ENCODE results near the gene KRTAP10-7. TPM values are rescaled to one million over a fixed set of nuclear protein-coding genes. Genes with fewer than 3 reads are reported as not detected.
A peak's percentile ranks its signal among the peaks of the same experiment; 100 is the strongest.
"Not testable (repeated sequence)": the region's sequence is repeated elsewhere in the genome, so short reads cannot be mapped to it uniquely, and the experiment has no call there.

Gene KRTAP10-7
- total RNA-seq, 4 donors from 2014 or later = not detected

DNA sequence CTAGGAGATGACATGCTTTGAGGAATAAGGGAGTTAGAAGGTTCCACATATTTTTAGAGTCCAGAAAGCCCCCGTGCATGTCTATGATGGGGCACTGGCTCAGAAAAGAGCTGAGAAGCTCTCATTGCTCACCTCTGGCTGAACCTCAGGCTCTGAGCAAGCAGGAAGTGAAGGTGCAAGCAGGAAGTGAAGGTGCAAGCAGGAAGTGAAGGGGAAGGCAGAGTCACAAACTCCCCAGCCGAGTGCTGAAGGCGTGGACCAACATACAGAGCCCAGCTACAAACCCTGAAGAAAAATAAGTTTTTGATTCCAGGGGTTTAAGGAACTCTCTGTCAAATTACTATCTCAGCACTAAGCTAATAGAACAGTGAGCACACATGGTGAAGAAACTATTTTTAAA is 18.5 kb downstream of the KRTAP10-7 start:
- TF ChIP-seq POLR2A (IDR thresholded peaks at IDR 0.05) = no peak
- TF ChIP-seq, protein P1, sequence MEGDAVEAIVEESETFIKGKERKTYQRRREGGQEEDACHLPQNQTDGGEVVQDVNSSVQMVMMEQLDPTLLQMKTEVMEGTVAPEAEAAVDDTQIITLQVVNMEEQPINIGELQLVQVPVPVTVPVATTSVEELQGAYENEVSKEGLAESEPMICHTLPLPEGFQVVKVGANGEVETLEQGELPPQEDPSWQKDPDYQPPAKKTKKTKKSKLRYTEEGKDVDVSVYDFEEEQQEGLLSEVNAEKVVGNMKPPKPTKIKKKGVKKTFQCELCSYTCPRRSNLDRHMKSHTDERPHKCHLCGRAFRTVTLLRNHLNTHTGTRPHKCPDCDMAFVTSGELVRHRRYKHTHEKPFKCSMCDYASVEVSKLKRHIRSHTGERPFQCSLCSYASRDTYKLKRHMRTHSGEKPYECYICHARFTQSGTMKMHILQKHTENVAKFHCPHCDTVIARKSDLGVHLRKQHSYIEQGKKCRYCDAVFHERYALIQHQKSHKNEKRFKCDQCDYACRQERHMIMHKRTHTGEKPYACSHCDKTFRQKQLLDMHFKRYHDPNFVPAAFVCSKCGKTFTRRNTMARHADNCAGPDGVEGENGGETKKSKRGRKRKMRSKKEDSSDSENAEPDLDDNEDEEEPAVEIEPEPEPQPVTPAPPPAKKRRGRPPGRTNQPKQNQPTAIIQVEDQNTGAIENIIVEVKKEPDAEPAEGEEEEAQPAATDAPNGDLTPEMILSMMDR (IDR thresholded peaks at IDR 0.05) = no peak
- DNase-seq = peak in 2 of 3 donors; percentile 52 to 71
- Histone ChIP-seq H3K27ac (peak overlapping the region; percentile 5 to 65 (median 44)), H3K4me3 (no peak overlapping the region), H3K36me3 (no peaks in the 10 kb centered on the region), H3K9me3 (peaks cover 0 to 8% (median 2%) of the 10 kb centered on the region in 4 donors), H3K27me3 (no peaks in the 10 kb centered on the region), H3K4me1 (no peaks in the 10 kb centered on the region)

DNA sequence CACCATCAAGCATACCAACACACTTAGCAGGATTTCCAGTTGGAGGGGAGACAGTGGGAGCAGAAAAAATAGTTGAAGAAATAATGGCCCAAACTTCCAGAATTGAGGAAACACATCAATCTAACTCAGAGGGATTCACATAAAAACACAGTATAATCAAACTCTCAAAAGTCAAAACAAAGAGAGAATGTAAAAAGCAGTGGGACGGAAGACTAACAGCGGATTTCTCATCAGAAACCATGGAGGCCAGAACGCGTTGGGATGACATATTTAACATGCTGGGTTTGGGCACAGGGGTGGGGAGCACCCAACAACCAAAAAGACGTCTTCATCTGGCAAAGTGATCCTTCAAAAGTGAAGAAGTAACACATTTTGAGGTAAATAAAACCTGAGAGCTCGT is 19.5 kb downstream of the KRTAP10-7 start:
- H3K27ac ChIP-seq = no peak overlapping the region
- H3K9me3 ChIP-seq = peaks cover 0 to 8% (median 2%) of the 10 kb centered on the region in 4 donors
- no peaks in the 10 kb centered on the region for H3K4me1 ChIP-seq
- H3K36me3 ChIP-seq = no peaks in the 10 kb centered on the region
- no peak overlapping the region for H3K4me3 ChIP-seq
- TF ChIP-seq, protein P1 (IDR thresholded peaks at IDR 0.05) = no peak
- no peak for TF ChIP-seq POLR2A (IDR thresholded peaks at IDR 0.05)
- no peaks in the 10 kb centered on the region for H3K27me3 ChIP-seq
- DNase-seq = no peak

DNA sequence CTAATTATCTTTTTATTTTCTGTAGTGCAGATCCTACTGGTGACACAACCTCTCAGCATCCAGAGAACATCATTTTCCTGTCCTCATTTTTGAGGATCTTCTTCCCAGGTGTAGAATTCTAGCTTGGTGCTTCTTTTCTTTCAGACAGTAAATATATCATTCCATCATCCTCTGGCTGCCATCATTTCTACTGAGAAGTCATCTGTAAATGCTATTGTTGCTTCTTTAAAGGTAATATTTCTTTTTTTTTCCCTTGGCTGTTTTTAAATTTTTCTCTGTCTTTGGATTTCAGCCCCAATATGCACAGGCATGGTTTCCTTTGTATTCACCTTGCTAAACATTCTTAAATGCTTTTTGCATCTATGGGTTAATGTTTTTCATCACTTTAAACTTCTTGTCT is 23.2 kb downstream of the KRTAP10-7 start:
- H3K27me3 ChIP-seq = no peaks in the 10 kb centered on the region
- no peaks in the 10 kb centered on the region for H3K4me1 ChIP-seq
- no peak overlapping the region for H3K4me3 ChIP-seq
- no peak overlapping the region for H3K27ac ChIP-seq
- peaks cover 0 to 8% (median 2%) of the 10 kb centered on the region in 4 donors for H3K9me3 ChIP-seq
- DNase-seq = no peak
- TF ChIP-seq, protein P1 (IDR thresholded peaks at IDR 0.05) = no peak
- no peak for TF ChIP-seq POLR2A (IDR thresholded peaks at IDR 0.05)
- no peaks in the 10 kb centered on the region for H3K36me3 ChIP-seq

DNA sequence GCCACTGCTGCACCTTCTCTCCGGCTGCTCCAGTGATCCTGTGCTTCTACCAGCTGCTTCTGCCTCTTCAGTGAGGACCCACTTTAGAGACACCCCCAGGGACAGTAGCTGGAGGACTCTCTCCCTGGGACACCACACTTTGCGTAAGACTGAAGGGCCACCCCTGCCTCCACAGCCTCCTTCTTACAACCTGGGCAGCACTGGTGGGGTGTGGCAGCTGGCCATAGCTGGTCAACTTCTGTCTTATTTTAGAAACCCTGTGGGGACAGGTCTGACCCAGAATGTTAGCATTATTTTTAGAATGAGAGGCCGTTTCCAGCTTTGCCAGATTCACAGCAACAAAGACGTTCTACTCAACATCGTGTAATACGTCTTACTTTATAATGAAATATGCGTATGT is 25.4 kb downstream of the KRTAP10-7 start:
- Histone ChIP-seq H3K27ac (no peak overlapping the region), H3K36me3 (no peaks in the 10 kb centered on the region), H3K27me3 (no peaks in the 10 kb centered on the region), H3K9me3 (peaks cover 0 to 13% (median 4%) of the 10 kb centered on the region in 4 donors), H3K4me1 (no peaks in the 10 kb centered on the region), H3K4me3 (no peak overlapping the region)
- no peak for DNase-seq
- TF ChIP-seq POLR2A (IDR thresholded peaks at IDR 0.05) = no peak
- TF ChIP-seq, protein P1 (IDR thresholded peaks at IDR 0.05) = no peak

DNA sequence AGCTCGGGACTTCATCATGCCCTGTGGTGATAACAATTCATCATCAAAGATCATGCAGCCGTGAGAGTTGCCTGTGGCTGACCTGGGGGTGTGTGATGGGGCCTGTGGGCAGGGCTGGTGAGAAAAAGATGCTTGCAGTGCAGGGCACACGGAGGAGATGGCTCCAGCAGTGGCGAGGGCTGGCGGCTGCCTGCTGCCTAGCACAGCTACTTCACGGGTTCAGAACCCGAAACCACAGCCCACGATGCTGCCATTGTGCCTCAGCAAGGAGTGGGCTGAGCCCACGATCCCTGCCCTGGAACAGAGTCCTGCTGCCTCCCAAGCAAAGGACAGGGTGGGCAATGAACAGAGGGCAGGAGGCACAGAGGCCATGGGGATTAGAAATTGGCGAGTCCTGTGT is 25.9 kb downstream of the KRTAP10-7 start:
- TF ChIP-seq, protein P1 (IDR thresholded peaks at IDR 0.05) = no peak
- no peak for TF ChIP-seq POLR2A (IDR thresholded peaks at IDR 0.05)
- no peak overlapping the region for H3K4me3 ChIP-seq
- H3K4me1 ChIP-seq = no peaks in the 10 kb centered on the region
- no peak overlapping the region for H3K27ac ChIP-seq
- no peaks in the 10 kb centered on the region for H3K36me3 ChIP-seq
- H3K9me3 ChIP-seq = peaks cover 0 to 13% (median 3%) of the 10 kb centered on the region in 4 donors
- peak in 1 of 3 donors; percentile 39 for DNase-seq
- H3K27me3 ChIP-seq = no peaks in the 10 kb centered on the region

DNA sequence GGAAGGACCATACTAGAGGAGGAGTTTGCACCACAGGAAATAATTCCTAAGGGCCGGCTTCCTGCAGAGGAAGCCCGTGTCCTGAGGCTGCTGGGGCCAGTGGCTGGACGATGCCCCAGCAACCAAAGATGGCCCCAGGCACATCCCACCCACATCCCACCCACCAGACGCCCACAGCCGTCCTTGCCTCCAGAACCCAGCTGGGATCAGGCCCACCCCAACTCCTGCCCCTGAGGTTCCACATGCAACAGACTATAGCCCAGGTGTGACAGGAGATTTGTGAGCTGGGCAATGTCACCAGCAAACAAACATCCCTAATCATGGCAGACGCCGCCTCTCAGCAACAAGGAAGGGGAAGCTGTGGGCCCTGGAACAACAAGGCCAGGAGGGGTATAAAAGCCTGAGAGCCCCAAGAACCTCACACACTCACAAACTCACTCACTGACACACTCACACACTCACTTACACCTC is 26.3 kb downstream of the KRTAP10-7 start, which contains the start of gene KRTAP10-9:
Gene KRTAP10-9 (plus strand): TSS at position 421 of the 471 bp plus-strand sequence. CDS start 79 bp downstream, outside the sequence.
- H3K9me3 ChIP-seq = peaks cover 0 to 14% (median 3%) of the 10 kb centered on the region in 4 donors
- H3K36me3 ChIP-seq = no peaks in the 10 kb centered on the region
- no peak within 1 kb of the TSS for H3K27ac ChIP-seq
- no peaks in the 10 kb centered on the region for H3K27me3 ChIP-seq
- DNase-seq = no peak
- H3K4me1 ChIP-seq = no peaks in the 10 kb centered on the region
- no peak within 1 kb of the TSS for H3K4me3 ChIP-seq
- TF ChIP-seq POLR2A (IDR thresholded peaks at IDR 0.05) = no peak
- TF ChIP-seq, protein P1 (IDR thresholded peaks at IDR 0.05) = no peak

DNA sequence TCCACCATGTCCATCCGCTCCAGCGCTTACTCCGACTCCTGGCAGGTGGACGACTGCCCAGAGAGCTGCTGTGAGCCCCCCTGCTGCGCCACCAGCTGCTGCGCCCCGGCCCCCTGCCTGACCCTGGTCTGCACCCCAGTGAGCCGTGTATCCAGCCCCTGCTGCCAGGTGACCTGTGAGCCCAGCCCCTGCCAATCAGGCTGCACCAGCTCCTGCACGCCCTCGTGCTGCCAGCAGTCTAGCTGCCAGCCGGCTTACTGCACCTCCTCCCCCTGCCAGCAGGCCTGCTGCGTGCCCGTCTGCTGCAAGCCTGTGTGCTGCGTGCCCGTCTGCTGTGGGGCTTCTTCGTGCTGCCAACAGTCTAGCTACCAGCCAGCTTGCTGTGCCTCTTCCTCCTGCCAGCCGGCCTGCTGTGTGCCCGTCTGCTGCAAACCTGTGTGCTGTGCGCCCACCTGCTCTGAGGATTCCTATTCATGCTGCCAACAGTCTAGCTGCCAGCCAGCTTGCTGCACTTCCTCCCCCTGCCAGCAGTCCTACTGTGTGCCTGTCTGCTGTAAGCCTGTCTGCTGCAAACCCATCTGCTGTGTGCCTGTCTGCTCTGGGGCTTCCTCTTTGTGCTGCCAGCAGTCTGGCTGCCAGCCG is 26.9 kb downstream of the KRTAP10-7 start:
- not testable (repeated sequence) for H3K4me1 ChIP-seq, DNase-seq, H3K27me3 ChIP-seq, H3K27ac ChIP-seq, H3K36me3 ChIP-seq, H3K4me3 ChIP-seq
- H3K9me3 ChIP-seq = peaks cover 0 to 20% (median 3%) of the 10 kb centered on the region in 4 donors

DNA sequence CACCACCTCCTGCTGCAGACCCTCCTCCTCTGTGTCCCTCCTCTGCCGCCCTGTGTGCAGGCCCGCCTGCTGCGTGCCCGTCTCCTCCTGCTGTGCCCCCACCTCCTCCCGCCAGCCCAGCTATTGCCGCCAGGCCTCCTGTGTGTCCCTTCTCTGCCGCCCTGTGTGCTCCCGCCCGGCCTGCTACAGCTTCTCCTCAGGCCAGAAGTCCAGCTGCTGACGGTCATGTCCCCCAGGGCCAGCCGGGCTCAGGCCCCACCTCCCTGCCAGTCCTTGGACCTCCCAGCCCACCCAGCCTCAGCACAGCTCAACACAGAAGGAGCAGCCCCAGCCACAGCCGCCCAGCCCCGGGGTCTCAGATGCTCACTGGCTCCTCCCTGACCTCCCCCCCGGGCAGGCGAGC is 27.4 kb downstream of the KRTAP10-7 start:
- peaks cover 0 to 19% (median 3%) of the 10 kb centered on the region in 4 donors for H3K9me3 ChIP-seq
- not testable (repeated sequence) for H3K36me3 ChIP-seq, DNase-seq, H3K27ac ChIP-seq, H3K27me3 ChIP-seq, H3K4me3 ChIP-seq, H3K4me1 ChIP-seq
